Prostate gland (tissue), 2 donors: ENCODE data around the gene EIF1AY. TPM values are rescaled to one million over a fixed set of nuclear protein-coding genes. Genes with fewer than 3 reads are reported as not detected.

Experiments used
- DNase-seq: peaks from one replicate; pipeline ENCODE4 v3.0.0-alpha.2; 2019; ENCODE audit warnings: low spot score
- H3K27ac ChIP-seq, 2 donors: fragments of 200-600 bp; sonication (generic); 2 replicates each; pipeline ENCODE4 v1.5.1; 2017 to 2019
- H3K27me3 ChIP-seq: fragments of 200-600 bp; sonication (generic); replicated peaks from 2 replicates; pipeline ENCODE4 v1.5.1; 2019; ENCODE audit not compliant: insufficient read depth
- H3K36me3 ChIP-seq, 2 donors: fragments of 200-600 bp; sonication (generic); 1 replicate in 1 of 2; 2 replicates in 1 of 2; pipeline versions ENCODE4 v1.5.1 to v1.8.1; 2017 to 2019
- H3K4me1 ChIP-seq: fragments of 200-600 bp; sonication (generic); replicated peaks from 2 replicates; pipeline ENCODE4 v1.5.1; 2019
- H3K4me3 ChIP-seq, 2 donors: fragments of 200-600 bp; sonication (generic); 2 replicates each; pipeline ENCODE4 v1.5.1; 2017 to 2019
- H3K9me3 ChIP-seq: fragments of 200-600 bp; sonication (generic); 2 replicates; pipeline ENCODE4 v1.5.1; 2017
- CTCF ChIP-seq, 4 experiments: fragments of 200-600 bp in 2 of 4; fragments of 450-650 bp in 2 of 4; sonication (generic) in 2 of 4; IDR thresholded peaks; 1 replicate in 3 of 4; 2 replicates in 1 of 4; pipeline ENCODE4 v1.5.1; 2016 to 2019; ENCODE audit warnings: antibody characterized with exemption in 4 of 4, mild to moderate bottlenecking in 2 of 4, moderate library complexity in 2 of 4
- POLR2A ChIP-seq: fragments of 450-650 bp; IDR thresholded peaks from one replicate; pipeline ENCODE4 v1.6.1; 2016; ENCODE audit warnings: antibody characterized with exemption, mild to moderate bottlenecking
- POLR2AphosphoS5 ChIP-seq: sonication (generic); formaldehyde crosslinking; IDR thresholded peaks from one replicate; pipeline ENCODE4 v1.6.1; 2017; ENCODE audit warnings: antibody characterized with exemption
- WGBS: methylation state at CpG from one replicate; pipeline ENCODE4 v1.1.5; 2018; 5-methylcytosine and 5-hydroxymethylcytosine counted together
- intact Hi-C: fragments of 100-400 bp; cut with DNase I; formaldehyde crosslinking; loops from one replicate; pipeline ENCODE4 v1.14.2; 2022
- total RNA-seq, 2 donors: library from RNA; depleted of rRNA; stranded (reverse); fragments of >200 nt; gene quantifications; one replicate each; pipeline ENCODE4 v1.1.0, GENCODE V29; 2016

Gene EIF1AY
- 10 to 100 TPM; 13.4 to 37.7 TPM for total RNA-seq

GRCh38 chrY:20575531-20576121 lies at the start of gene EIF1AY:
EIF1AY (plus strand) TSS chrY:20575776; CDS start chrY:20575872, 96 bp downstream.
- TF ChIP-seq CTCF (IDR thresholded peaks at IDR 0.05), result peak in 1 of 4 experiments; percentile 7
- no peak for TF ChIP-seq POLR2A
- TF ChIP-seq POLR2AphosphoS5, result peak; percentile 93
- intact Hi-C loops, result no loop called here
- H3K27me3 ChIP-seq, result no peaks in the 10 kb centered on the region
- H3K9me3 ChIP-seq, result no peaks in the 10 kb centered on the region
- peak; percentile 93 for DNase-seq
- peak within 1 kb of the TSS; percentile 85 to 92 for H3K27ac ChIP-seq
- WGBS, result 24% methylated on average over 30 of the region's 31 CpGs
- peak within 1 kb of the TSS; percentile 48 to 54 for H3K4me3 ChIP-seq
- no peaks in the 10 kb centered on the region for H3K4me1 ChIP-seq
- H3K36me3 ChIP-seq, result no peaks in the 10 kb centered on the region

DNA sequence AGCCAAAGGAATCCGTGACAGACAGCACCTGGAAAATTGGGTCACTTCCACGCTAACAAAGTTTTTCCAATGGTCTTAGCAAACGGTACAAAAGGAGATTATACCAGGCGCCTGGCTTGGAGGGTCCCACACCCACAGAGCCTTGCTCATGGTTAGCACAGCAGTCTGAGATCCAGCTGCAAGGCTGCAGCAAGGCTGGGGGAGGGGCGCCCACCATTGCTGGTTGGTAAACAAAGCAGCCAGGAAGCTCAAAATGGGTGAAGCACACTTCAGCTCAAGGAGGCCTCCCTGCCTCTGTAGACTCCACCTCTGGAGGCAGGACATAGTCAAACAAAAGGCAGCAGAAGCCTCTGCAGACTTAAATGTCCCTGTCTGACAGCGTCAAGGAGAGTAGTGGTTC lies 47.1 kb upstream of the EIF1AY start:
- Histone ChIP-seq H3K36me3 (no peaks in the 10 kb centered on the region), H3K27ac (no peak overlapping the region), H3K27me3 (no peaks in the 10 kb centered on the region), H3K4me3 (no peak overlapping the region), H3K9me3 (no peaks in the 10 kb centered on the region), H3K4me1 (no peaks in the 10 kb centered on the region)
- 75% methylated on average over 6 of the region's 6 CpGs for WGBS
- intact Hi-C loops, result no loop called here
- DNase-seq, result no peak
- TF ChIP-seq POLR2AphosphoS5 (no peak), CTCF (IDR thresholded peaks at IDR 0.05) (no peak), POLR2A (no peak)

DNA sequence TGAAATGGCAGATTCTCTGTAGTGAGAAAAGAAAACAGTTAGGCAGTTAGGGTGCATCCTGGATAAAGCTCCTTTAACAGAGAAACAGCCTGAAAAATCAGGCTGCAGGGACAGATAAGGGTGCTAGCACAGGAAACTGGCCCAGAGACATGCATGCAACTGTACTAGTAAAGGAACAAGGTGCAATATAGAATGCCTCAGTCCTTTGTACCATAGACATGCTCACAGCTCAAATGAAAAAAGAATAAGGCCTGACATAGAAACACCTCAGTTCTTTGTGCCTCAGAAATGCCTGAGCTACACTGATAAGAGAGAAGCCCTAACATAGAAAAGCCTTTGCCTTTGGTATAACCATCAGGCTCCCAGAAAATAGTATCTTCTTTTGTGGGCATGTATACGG lies 37.4 kb upstream of the EIF1AY start:
- TF ChIP-seq POLR2A, result no peak
- no peak for TF ChIP-seq POLR2AphosphoS5
- TF ChIP-seq CTCF (IDR thresholded peaks at IDR 0.05), result no peak
- H3K9me3 ChIP-seq, result no peaks in the 10 kb centered on the region
- no peak for DNase-seq
- H3K27me3 ChIP-seq, result no peaks in the 10 kb centered on the region
- intact Hi-C loops, result no loop called here
- WGBS, result 96% methylated on average over 1 of the region's 1 CpG
- no peak overlapping the region for H3K27ac ChIP-seq
- H3K4me3 ChIP-seq, result no peak overlapping the region
- no peaks in the 10 kb centered on the region for H3K36me3 ChIP-seq
- H3K4me1 ChIP-seq, result no peaks in the 10 kb centered on the region

DNA sequence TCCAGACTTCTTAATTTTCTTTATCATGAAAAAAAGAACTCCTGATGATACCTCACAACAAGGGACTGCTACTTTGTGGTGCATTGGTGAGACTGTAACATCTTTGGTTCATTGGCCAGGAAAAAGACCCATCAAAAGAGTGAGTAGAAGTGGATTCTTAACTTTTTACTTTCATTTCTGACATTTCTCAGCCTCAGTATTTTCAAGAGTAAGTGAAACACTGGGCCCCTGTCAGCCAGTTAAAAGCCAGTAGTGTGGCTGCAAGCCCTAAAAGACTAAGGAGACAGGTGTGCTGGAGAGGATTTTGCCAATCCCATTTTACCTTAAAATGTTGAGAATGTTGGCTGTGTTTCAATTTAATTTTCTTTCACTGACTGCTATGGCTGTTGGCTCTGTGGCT lies 36.6 kb upstream of the EIF1AY start:
- Histone ChIP-seq H3K4me1 (no peaks in the 10 kb centered on the region), H3K27ac (no peak overlapping the region), H3K27me3 (no peaks in the 10 kb centered on the region), H3K36me3 (no peaks in the 10 kb centered on the region), H3K4me3 (no peak overlapping the region), H3K9me3 (no peaks in the 10 kb centered on the region)
- intact Hi-C loops, result no loop called here
- TF ChIP-seq CTCF (IDR thresholded peaks at IDR 0.05), result no peak
- TF ChIP-seq POLR2AphosphoS5, result no peak
- TF ChIP-seq POLR2A, result no peak
- DNase-seq, result no peak

- Histone ChIP-seq H3K27me3 (no peaks in the 10 kb centered on the region), H3K4me1 (no peaks in the 10 kb centered on the region), H3K4me3 (no peak overlapping the region), H3K27ac (no peak overlapping the region), H3K9me3 (no peaks in the 10 kb centered on the region), H3K36me3 (no peaks in the 10 kb centered on the region)
- intact Hi-C loops, result no loop called here
- WGBS, result 62% methylated on average over 1 of the region's 1 CpG
- TF ChIP-seq POLR2AphosphoS5 (no peak), CTCF (IDR thresholded peaks at IDR 0.05) (no peak), POLR2A (no peak)
- no peak for DNase-seq
Observed at GRCh38 chrY:20544451-20544960, 31.1 kb upstream of the EIF1AY start.
